C4-2B (cell line): ENCODE measurements around the gene NUP188.

Source experiments
- ZFX ChIP-seq: fragments of 450-650 bp; IDR thresholded peaks from 2 replicates; pipeline ENCODE4 v1.6.1; 2017
- TF ChIP-seq, protein P1 (sequence below): fragments of 450-650 bp; conservative IDR thresholded peaks from 2 replicates; pipeline ENCODE4 v1.5.1; 2017; ENCODE audit warnings: mild to moderate bottlenecking

DNA sequence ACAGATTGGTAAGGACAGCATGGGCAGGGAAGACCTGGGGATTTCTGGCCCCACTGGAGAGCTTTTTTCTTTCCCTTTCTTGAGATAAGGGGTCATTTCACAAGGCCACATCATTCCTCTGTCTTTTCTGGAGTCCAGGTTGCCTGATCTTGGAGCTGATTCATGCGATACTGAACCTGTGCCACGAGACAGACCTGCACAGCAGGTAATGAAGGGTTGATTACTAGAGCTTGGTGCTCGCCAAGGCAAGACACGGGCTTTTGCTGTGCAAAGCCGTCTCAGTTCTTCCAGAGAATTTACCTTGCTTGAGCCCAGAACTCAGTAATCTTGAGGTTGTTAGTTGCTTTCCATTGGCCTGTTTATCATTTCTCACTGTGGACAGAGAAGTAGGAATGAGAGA, 39.2 kb downstream of the NUP188 start:
- TF ChIP-seq, protein P1, sequence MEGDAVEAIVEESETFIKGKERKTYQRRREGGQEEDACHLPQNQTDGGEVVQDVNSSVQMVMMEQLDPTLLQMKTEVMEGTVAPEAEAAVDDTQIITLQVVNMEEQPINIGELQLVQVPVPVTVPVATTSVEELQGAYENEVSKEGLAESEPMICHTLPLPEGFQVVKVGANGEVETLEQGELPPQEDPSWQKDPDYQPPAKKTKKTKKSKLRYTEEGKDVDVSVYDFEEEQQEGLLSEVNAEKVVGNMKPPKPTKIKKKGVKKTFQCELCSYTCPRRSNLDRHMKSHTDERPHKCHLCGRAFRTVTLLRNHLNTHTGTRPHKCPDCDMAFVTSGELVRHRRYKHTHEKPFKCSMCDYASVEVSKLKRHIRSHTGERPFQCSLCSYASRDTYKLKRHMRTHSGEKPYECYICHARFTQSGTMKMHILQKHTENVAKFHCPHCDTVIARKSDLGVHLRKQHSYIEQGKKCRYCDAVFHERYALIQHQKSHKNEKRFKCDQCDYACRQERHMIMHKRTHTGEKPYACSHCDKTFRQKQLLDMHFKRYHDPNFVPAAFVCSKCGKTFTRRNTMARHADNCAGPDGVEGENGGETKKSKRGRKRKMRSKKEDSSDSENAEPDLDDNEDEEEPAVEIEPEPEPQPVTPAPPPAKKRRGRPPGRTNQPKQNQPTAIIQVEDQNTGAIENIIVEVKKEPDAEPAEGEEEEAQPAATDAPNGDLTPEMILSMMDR, result no peak
- no peak for TF ChIP-seq ZFX
